SK-N-SH treated with all-trans-retinoic acid at 6 μM for 48 hours (cell line): ENCODE measurements around the gene FGFRL1.

Experiments used
- CREB5 ChIP-seq: fragments of 250-450 bp; sonication (Bioruptor Pico); IDR thresholded peaks from 2 replicates; pipeline ENCODE4 v1.5.1; 2020; ENCODE audit warnings: low read depth, mild to moderate bottlenecking, moderate library complexity
- RARB ChIP-seq: fragments of 250-450 bp; sonication (Bioruptor Pico); IDR thresholded peaks from 2 replicates; pipeline ENCODE4 v1.8.0; 2021; ENCODE audit warnings: mild to moderate bottlenecking, moderate library complexity
- SNAI2 ChIP-seq: fragments of 250-450 bp; sonication (Bioruptor Pico); IDR thresholded peaks from 2 replicates; pipeline ENCODE4 v1.5.0; 2020; ENCODE audit warnings: mild to moderate bottlenecking, moderate library complexity
- ZFP3 ChIP-seq: fragments of 250-450 bp; sonication (Bioruptor Pico); IDR thresholded peaks from 2 replicates; pipeline ENCODE4 v1.5.0; 2020; ENCODE audit warnings: mild to moderate bottlenecking, moderate library complexity
- TF ChIP-seq, protein P1 (sequence below): fragments of 250-450 bp; sonication (Bioruptor Pico); IDR thresholded peaks from 2 replicates; pipeline ENCODE4 v1.8.0; 2020; ENCODE audit warnings: mild to moderate bottlenecking, moderate library complexity, borderline replicate concordance

- TF ChIP-seq RARB (CRISPR knock-in tag), result no peak
- no peak for TF ChIP-seq SNAI2 (CRISPR knock-in tag)
- TF ChIP-seq, protein P1, sequence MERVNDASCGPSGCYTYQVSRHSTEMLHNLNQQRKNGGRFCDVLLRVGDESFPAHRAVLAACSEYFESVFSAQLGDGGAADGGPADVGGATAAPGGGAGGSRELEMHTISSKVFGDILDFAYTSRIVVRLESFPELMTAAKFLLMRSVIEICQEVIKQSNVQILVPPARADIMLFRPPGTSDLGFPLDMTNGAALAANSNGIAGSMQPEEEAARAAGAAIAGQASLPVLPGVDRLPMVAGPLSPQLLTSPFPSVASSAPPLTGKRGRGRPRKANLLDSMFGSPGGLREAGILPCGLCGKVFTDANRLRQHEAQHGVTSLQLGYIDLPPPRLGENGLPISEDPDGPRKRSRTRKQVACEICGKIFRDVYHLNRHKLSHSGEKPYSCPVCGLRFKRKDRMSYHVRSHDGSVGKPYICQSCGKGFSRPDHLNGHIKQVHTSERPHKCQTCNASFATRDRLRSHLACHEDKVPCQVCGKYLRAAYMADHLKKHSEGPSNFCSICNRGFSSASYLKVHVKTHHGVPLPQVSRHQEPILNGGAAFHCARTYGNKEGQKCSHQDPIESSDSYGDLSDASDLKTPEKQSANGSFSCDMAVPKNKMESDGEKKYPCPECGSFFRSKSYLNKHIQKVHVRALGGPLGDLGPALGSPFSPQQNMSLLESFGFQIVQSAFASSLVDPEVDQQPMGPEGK, result no peak
- TF ChIP-seq ZFP3 (CRISPR knock-in tag), result no peak
- TF ChIP-seq CREB5 (CRISPR knock-in tag), result no peak
Observed at GRCh38 chr4:1030559-1030958, 19.1 kb downstream of the FGFRL1 start.
